CD4-positive, alpha-beta T cell (primary cell): ENCODE measurements around the gene PARG. TPM values are rescaled to one million over a fixed set of nuclear protein-coding genes. Genes with fewer than 3 reads are reported as not detected.
"Not testable (repeated sequence)": the region's sequence is repeated elsewhere in the genome, so short reads cannot be mapped to it uniquely, and the experiment has no call there.

ENCODE experiments used
- ATAC-seq: fragments of 200-7000 bp; cut with Tn5 transposase; one replicate; pipeline ENCODE4 v1.10.0; 2022; ENCODE audit warnings: mild to moderate bottlenecking; ENCODE audit not compliant: poor library complexity
- CTCF ChIA-PET: fragments of 350-600 bp; sonication (Branson Sonifier 250); formaldehyde crosslinking; loops from one replicate; lab custom pipeline; 2021; ENCODE audit warnings: antibody characterized with exemption, inconsistent platforms; lab: Charles Lee
- POLR2A ChIA-PET: fragments of 350-600 bp; sonication (Branson Sonifier 250); formaldehyde crosslinking; loops from one replicate; lab custom pipeline; 2021; ENCODE audit warnings: antibody characterized with exemption, inconsistent platforms; lab: Charles Lee
- DNase-seq, 14 experiments: peaks; one replicate each; pipeline ENCODE4 v3.0.0-alpha.2; 2013 to 2020; ENCODE audit warnings: mixed read lengths in 2 of 14
- H3K27ac ChIP-seq, 2 donors: one replicate each; pipeline versions ENCODE4 v1.5.1 to v1.7.0; 2013; ENCODE audit warnings: low read length in 2 of 2, low read depth in 1 of 2, mild to moderate bottlenecking in 1 of 2
- H3K27me3 ChIP-seq, 2 experiments: 1 replicate in 1 of 2; 2 replicates in 1 of 2; pipeline versions ENCODE4 v1.6.1 to v1.7.0; 2013; ENCODE audit warnings: low read length in 2 of 2, control low read depth in 1 of 2, mild to moderate bottlenecking in 1 of 2, moderate library complexity in 1 of 2; ENCODE audit not compliant: insufficient read depth in 2 of 2, control insufficient read depth in 1 of 2
- H3K36me3 ChIP-seq: one replicate; pipeline ENCODE4 v1.6.1; 2013; ENCODE audit warnings: low read length, control low read depth; ENCODE audit not compliant: insufficient read depth
- H3K4me1 ChIP-seq: one replicate; pipeline ENCODE4 v1.6.1; 2013; ENCODE audit warnings: low read length, control low read depth; ENCODE audit not compliant: insufficient read depth
- H3K4me3 ChIP-seq: one replicate; pipeline ENCODE4 v1.5.1; 2013; ENCODE audit warnings: mild to moderate bottlenecking, low read length, moderate library complexity
- H3K9me3 ChIP-seq, 2 experiments: 1 replicate in 1 of 2; 2 replicates in 1 of 2; pipeline versions ENCODE4 v1.6.1 to v1.7.0; 2013; ENCODE audit warnings: low read length in 2 of 2, mild to moderate bottlenecking in 2 of 2, control low read depth in 1 of 2, moderate library complexity in 1 of 2; ENCODE audit not compliant: control insufficient read depth in 1 of 2, insufficient read depth in 1 of 2
- H3K27ac Mint-ChIP-seq: one replicate; pipeline ENCODE4 v1.8.0; 2020; ENCODE audit warnings: mixed read lengths
- H3K27me3 Mint-ChIP-seq: one replicate; pipeline ENCODE4 v1.8.0; 2021; ENCODE audit warnings: mixed read lengths
- H3K36me3 Mint-ChIP-seq: one replicate; pipeline ENCODE4 v1.8.0; 2021; ENCODE audit warnings: low read depth, mixed read lengths
- H3K4me1 Mint-ChIP-seq: one replicate; pipeline ENCODE4 v1.8.0; 2021; ENCODE audit warnings: low read depth, mixed read lengths
- H3K4me3 Mint-ChIP-seq: one replicate; pipeline ENCODE4 v1.8.0; 2020; ENCODE audit warnings: mild to moderate bottlenecking, mixed read lengths
- H3K9me3 Mint-ChIP-seq: one replicate; pipeline ENCODE4 v1.8.0; 2020; ENCODE audit warnings: mixed read lengths
- intact Hi-C, 2 experiments: fragments of 100-400 bp; cut with DNase I in 1 of 2; cut with micrococcal nuclease in 1 of 2; formaldehyde crosslinking; loops; one replicate each; pipeline versions ENCODE4 v1.15.1 to v1.9.0; 2023 to 2025; cut with DNase I, micrococcal nuclease
- total RNA-seq, 174 experiments: library from RNA in 2 of 174; stranded (reverse) in 2 of 174; gene quantifications; one replicate each; pipeline ENCODE4 v1.2.3 and lab custom pipeline; 2021 to 2026

The PARG gene
- total RNA-seq, 2 experiments from 2014 or later: 30.1 to 31.8 TPM

DNA sequence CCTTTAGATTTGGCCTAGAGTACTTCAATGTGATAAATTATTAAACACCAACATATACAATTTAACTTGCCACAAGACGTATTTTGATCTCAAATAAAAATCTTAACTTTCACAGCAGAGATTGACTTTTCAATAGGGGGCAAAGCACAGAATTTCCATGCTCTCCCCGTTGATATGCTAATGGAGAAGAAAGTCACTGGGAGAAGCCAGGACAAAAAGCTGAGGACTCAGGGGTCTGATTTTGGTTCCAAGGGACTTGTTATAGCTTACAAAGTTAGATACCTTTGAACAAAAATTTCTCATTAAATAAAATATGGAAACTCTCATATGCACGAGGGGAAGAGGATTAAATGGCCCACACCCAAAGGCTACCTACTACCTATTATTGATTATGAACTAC lies 59.5 kb downstream of the PARG start:
- H3K27ac Mint-ChIP-seq, H3K27me3 ChIP-seq, POLR2A ChIA-PET, CTCF ChIA-PET, H3K27me3 Mint-ChIP-seq, H3K9me3 Mint-ChIP-seq, H3K4me3 Mint-ChIP-seq, H3K4me1 ChIP-seq, ATAC-seq, intact Hi-C loops, H3K9me3 ChIP-seq, DNase-seq, H3K4me3 ChIP-seq, H3K36me3 ChIP-seq, H3K4me1 Mint-ChIP-seq, H3K27ac ChIP-seq: not testable (repeated sequence)
- H3K36me3 Mint-ChIP-seq: peaks cover 39% of the 10 kb centered on the region

DNA sequence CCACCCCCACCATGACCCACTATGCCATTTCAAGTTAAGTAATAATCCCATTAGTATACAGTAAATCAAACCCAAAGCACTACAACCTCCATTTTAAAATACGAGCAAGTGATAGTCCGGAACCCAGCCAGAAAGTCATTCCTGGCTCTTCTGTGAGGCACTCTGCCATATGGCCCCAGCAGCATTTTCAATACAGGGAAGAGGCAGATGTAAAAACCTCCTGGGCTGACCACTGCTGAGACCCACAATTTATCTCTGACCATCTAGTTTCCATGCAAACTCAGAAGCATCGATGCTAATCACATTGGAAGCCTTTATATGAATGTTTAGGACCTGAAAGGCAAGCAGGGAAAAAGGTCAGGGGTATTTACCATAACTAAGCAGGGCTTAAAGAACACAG lies 69.1 kb downstream of the PARG start:
- H3K4me3 Mint-ChIP-seq, POLR2A ChIA-PET, ATAC-seq, H3K9me3 Mint-ChIP-seq, H3K4me1 ChIP-seq, H3K27me3 ChIP-seq, H3K9me3 ChIP-seq, intact Hi-C loops, H3K27me3 Mint-ChIP-seq, H3K27ac ChIP-seq, DNase-seq, H3K36me3 ChIP-seq, H3K27ac Mint-ChIP-seq, H3K4me1 Mint-ChIP-seq, H3K4me3 ChIP-seq, H3K36me3 Mint-ChIP-seq, CTCF ChIA-PET: not testable (repeated sequence)

DNA sequence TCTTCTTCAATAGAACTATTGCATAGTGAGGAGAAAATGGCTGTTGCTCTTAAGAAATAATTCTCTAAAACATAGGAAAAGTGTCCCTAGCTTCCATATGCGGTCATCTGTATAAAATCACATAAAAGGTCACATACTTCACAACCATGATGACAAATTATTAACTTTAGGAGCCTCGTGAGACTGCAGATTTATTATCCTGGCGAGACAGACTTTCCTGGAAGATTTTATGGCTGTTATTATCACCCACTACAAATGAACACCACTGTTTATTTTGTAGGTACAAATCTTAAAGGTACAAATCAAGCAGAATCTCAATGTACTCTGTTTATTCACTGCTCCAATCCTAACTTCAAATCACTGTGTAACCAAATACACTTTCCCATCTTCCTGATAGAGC lies 70.4 kb downstream of the PARG start:
- DNase-seq, H3K4me1 Mint-ChIP-seq, H3K27me3 ChIP-seq, H3K36me3 Mint-ChIP-seq, H3K4me1 ChIP-seq, H3K4me3 ChIP-seq, H3K9me3 ChIP-seq, H3K27me3 Mint-ChIP-seq, H3K27ac ChIP-seq, intact Hi-C loops, H3K36me3 ChIP-seq, H3K4me3 Mint-ChIP-seq, ATAC-seq, POLR2A ChIA-PET, CTCF ChIA-PET, H3K27ac Mint-ChIP-seq, H3K9me3 Mint-ChIP-seq: not testable (repeated sequence)

DNA sequence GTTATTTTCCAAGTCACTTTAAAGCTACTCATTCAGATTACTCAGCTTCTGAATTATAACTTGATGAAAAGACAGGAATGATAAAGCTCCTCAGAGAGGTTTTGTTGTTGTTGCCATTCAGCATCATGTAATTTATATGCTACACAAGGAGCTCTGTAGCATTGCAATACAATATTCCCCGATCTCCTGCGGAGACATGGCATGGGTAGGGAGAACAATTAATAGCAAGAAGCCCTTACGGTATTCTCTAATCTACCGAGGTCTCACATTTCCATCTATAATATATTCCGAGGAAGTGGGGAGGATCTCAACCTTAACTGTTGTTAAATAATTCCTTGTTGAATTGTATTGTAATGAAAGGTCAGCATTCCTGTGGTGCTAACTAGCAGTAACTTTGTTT lies 81.9 kb downstream of the PARG start:
- H3K9me3 ChIP-seq, H3K4me1 Mint-ChIP-seq, H3K4me3 ChIP-seq, H3K27me3 ChIP-seq, H3K9me3 Mint-ChIP-seq, intact Hi-C loops, H3K27ac Mint-ChIP-seq, CTCF ChIA-PET, H3K36me3 ChIP-seq, H3K4me3 Mint-ChIP-seq, H3K36me3 Mint-ChIP-seq, DNase-seq, POLR2A ChIA-PET, H3K4me1 ChIP-seq, H3K27ac ChIP-seq, H3K27me3 Mint-ChIP-seq, ATAC-seq: not testable (repeated sequence)

DNA sequence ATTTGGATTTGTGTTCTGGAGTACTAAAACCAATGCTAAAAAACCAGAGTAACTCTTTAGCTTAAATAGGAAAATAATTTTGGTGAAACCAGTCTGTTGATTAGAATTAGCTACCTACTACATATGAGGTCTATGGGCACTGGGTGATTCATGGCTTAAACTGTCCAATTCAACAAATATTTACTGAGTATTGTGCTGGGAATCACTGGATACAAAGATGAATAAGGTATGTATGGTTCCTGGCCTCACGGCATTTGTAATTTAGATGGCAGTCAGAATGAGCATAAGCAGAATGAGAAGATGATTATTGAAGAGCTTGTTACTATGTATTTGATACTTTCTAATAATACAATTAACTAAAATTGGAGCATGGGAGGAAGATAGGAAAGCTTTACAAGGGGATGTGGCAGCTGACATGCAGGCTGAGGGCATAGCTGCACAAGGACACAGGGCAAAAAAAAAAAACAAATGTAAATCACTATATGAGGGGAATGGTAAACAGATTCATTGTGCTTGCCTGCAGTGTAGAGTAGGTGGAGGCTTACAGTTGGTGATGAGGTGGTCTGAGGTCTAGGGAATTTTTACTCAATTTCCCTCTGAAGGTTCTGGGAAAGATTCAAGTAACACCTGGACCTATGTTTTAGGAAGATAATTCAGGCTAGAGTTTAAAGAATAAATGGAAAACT lies 83.0 kb downstream of the PARG start:
- H3K36me3 Mint-ChIP-seq, H3K27me3 ChIP-seq, H3K27ac Mint-ChIP-seq, H3K4me3 Mint-ChIP-seq, H3K27me3 Mint-ChIP-seq, H3K27ac ChIP-seq, H3K4me1 Mint-ChIP-seq, CTCF ChIA-PET, ATAC-seq, H3K9me3 Mint-ChIP-seq, H3K9me3 ChIP-seq, H3K4me3 ChIP-seq, H3K4me1 ChIP-seq, DNase-seq, POLR2A ChIA-PET, H3K36me3 ChIP-seq, intact Hi-C loops: not testable (repeated sequence)

DNA sequence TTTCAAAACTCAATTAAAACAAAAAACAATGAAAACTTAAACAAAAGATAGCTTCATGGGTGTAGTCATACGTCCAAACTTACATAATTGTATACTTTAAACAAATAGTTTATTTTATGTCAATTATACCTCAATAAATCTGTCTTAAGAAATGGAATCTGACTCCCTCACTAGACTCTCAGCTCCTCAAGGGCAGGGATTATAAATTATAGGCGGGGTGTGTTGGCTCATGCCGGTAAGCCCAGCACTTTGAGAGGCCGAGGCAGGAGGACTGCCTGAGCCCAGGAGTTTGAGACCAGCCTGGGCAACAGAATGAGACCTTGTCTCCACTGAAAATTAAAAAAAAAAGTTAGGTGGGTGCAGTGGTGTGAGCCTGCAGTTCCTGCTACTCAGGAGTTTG lies 92.3 kb downstream of the PARG start:
- H3K36me3 Mint-ChIP-seq, H3K27me3 ChIP-seq, H3K4me1 ChIP-seq, ATAC-seq, DNase-seq, POLR2A ChIA-PET, H3K27ac Mint-ChIP-seq, H3K36me3 ChIP-seq, H3K27me3 Mint-ChIP-seq, H3K4me3 Mint-ChIP-seq, intact Hi-C loops, H3K9me3 Mint-ChIP-seq, H3K27ac ChIP-seq, H3K9me3 ChIP-seq, CTCF ChIA-PET, H3K4me1 Mint-ChIP-seq, H3K4me3 ChIP-seq: not testable (repeated sequence)
